Breast epithelium (tissue), 4 donors: ENCODE measurements around the gene KCNMB1. TPM values are rescaled to one million over a fixed set of nuclear protein-coding genes. Genes with fewer than 3 reads are reported as not detected.

Experiments used
- DNase-seq, 2 donors: peaks; one replicate each; pipeline ENCODE4 v3.0.0-alpha.2; 2019; ENCODE audit warnings: low spot score in 2 of 2
- H3K27ac ChIP-seq, 2 donors: fragments of 200-600 bp; sonication (generic) in 1 of 2; one replicate each; pipeline ENCODE4 v1.5.1; 2016 to 2019; ENCODE audit warnings: mild to moderate bottlenecking in 1 of 2
- H3K27me3 ChIP-seq, 2 donors: fragments of 200-600 bp; sonication (generic) in 1 of 2; one replicate each; pipeline versions ENCODE4 v1.5.1 to v1.6.0; 2017 to 2019; ENCODE audit warnings: control low read depth in 1 of 2, mild to moderate bottlenecking in 1 of 2
- H3K36me3 ChIP-seq: fragments of 200-600 bp; one replicate; pipeline ENCODE4 v1.5.1; 2019
- H3K4me1 ChIP-seq, 2 donors: fragments of 200-600 bp; sonication (generic); one replicate each; pipeline ENCODE4 v1.5.1; 2016 to 2019; ENCODE audit warnings: control low read depth in 1 of 2
- H3K4me3 ChIP-seq, 3 donors: fragments of 200-600 bp; sonication (generic); 1 replicate in 2 of 3; 2 replicates in 1 of 3; pipeline ENCODE4 v1.5.1; 2016 to 2019; ENCODE audit warnings: mild to moderate bottlenecking in 3 of 3, moderate library complexity in 2 of 3
- H3K9me3 ChIP-seq, 2 donors: fragments of 200-600 bp; sonication (generic) in 1 of 2; one replicate each; pipeline ENCODE4 v1.5.1; 2016 to 2019; ENCODE audit warnings: control low read depth in 1 of 2
- CTCF ChIP-seq, 3 donors: fragments of 450-650 bp; IDR thresholded peaks; one replicate each; pipeline ENCODE4 v1.5.1; 2016 to 2017; ENCODE audit warnings: antibody characterized with exemption in 3 of 3, mild to moderate bottlenecking in 3 of 3, moderate library complexity in 3 of 3
- POLR2A ChIP-seq: fragments of 450-650 bp; IDR thresholded peaks from one replicate; pipeline ENCODE4 v1.6.1; 2016; ENCODE audit warnings: antibody characterized with exemption, mild to moderate bottlenecking, moderate library complexity
- POLR2AphosphoS5 ChIP-seq, 3 donors: sonication (generic); formaldehyde crosslinking; IDR thresholded peaks; one replicate each; pipeline ENCODE4 v1.6.1; 2017; ENCODE audit warnings: antibody characterized with exemption in 3 of 3
- intact Hi-C: fragments of 100-400 bp; cut with DNase I; formaldehyde crosslinking; loops from one replicate; pipeline ENCODE4 v1.15.1; 2023; ENCODE audit warnings: low total_unique reads
- total RNA-seq, 3 donors: library from RNA; depleted of rRNA; stranded (reverse); fragments of >200 nt; gene quantifications; one replicate each; pipeline ENCODE4 v1.1.0, GENCODE V29; 2016

KCNMB1 gene
- 1 to 10 TPM in 2 of 3 donors, under 1 TPM in 1; 0.16 to 6.6 (median 5.1) TPM for total RNA-seq

- Histone ChIP-seq H3K9me3 (no peaks in the 10 kb centered on the region), H3K27me3 (no peaks in the 10 kb centered on the region), H3K27ac (peak within 1 kb of the TSS; percentile 77 to 88), H3K36me3 (no peaks in the 10 kb centered on the region), H3K4me3 (peak within 1 kb of the TSS; percentile 17 to 64 (median 44)), H3K4me1 (no peaks in the 10 kb centered on the region)
- DNase-seq: peak in 1 of 2 donors; percentile 70
- TF ChIP-seq CTCF (IDR thresholded peaks at IDR 0.05): no peak
- no peak for TF ChIP-seq POLR2AphosphoS5 (IDR thresholded peaks at IDR 0.05)
- no peak for TF ChIP-seq POLR2A
- intact Hi-C loops: no loop called here
These were observed at the start of gene KCNMB1 for GRCh38 chr5:170388818-170389549. KCNMB1 (minus strand) TSS chr5:170389367; CDS start chr5:170385447, 3,920 bp downstream.

GRCh38 chr5:170438581-170438980 lies 49.4 kb upstream of the KCNMB1 start:
- no peaks in the 10 kb centered on the region for H3K4me1 ChIP-seq
- DNase-seq: no peak
- no peaks in the 10 kb centered on the region for H3K27me3 ChIP-seq
- H3K27ac ChIP-seq: no peak overlapping the region
- TF ChIP-seq POLR2AphosphoS5 (IDR thresholded peaks at IDR 0.05) (no peak), CTCF (IDR thresholded peaks at IDR 0.05) (no peak), POLR2A (no peak)
- intact Hi-C loops: no loop called here
- H3K9me3 ChIP-seq: no peaks in the 10 kb centered on the region
- H3K36me3 ChIP-seq: no peaks in the 10 kb centered on the region
- no peak overlapping the region for H3K4me3 ChIP-seq

- H3K27me3 ChIP-seq: no peaks in the 10 kb centered on the region
- no peaks in the 10 kb centered on the region for H3K9me3 ChIP-seq
- no peak overlapping the region for H3K27ac ChIP-seq
- H3K36me3 ChIP-seq: no peaks in the 10 kb centered on the region
- TF ChIP-seq CTCF (IDR thresholded peaks at IDR 0.05) (no peak), POLR2A (no peak), POLR2AphosphoS5 (IDR thresholded peaks at IDR 0.05) (no peak)
- no peak for DNase-seq
- no peak overlapping the region for H3K4me3 ChIP-seq
- intact Hi-C loops: loop anchor here (2.0 kb wide), 1 partner anchor 181 kb away; no protein-coding TSS in a partner anchor
- no peaks in the 10 kb centered on the region for H3K4me1 ChIP-seq
These were observed 48.6 kb upstream of the KCNMB1 start for GRCh38 chr5:170437621-170438375.

GRCh38 chr5:170436335-170436734 lies 47.2 kb upstream of the KCNMB1 start:
- no peaks in the 10 kb centered on the region for H3K4me1 ChIP-seq
- H3K27me3 ChIP-seq: no peaks in the 10 kb centered on the region
- intact Hi-C loops: loop anchor here (2.0 kb wide), 1 partner anchor 182 kb away; no protein-coding TSS in a partner anchor
- H3K9me3 ChIP-seq: no peaks in the 10 kb centered on the region
- H3K36me3 ChIP-seq: no peaks in the 10 kb centered on the region
- H3K4me3 ChIP-seq: no peak overlapping the region
- no peak for DNase-seq
- no peak overlapping the region for H3K27ac ChIP-seq
- no peak for TF ChIP-seq CTCF (IDR thresholded peaks at IDR 0.05)
- TF ChIP-seq POLR2A: no peak
- TF ChIP-seq POLR2AphosphoS5 (IDR thresholded peaks at IDR 0.05): no peak
